Chondrocyte (in vitro differentiated cells): ENCODE measurements around the gene PIK3AP1. TPM values are rescaled to one million over a fixed set of nuclear protein-coding genes. Genes with fewer than 3 reads are reported as not detected.

Source experiments
- DNase-seq: peaks from one replicate; pipeline ENCODE4 v3.0.0; 2021; ENCODE audit warnings: mixed read lengths, low spot score
- H3K27ac Mint-ChIP-seq: one replicate; pipeline ENCODE4 v1.8.0; 2021; ENCODE audit warnings: mild to moderate bottlenecking, moderate library complexity, mixed read lengths; ENCODE audit not compliant: unreplicated experiment
- H3K27me3 Mint-ChIP-seq: 2 replicates; pipeline ENCODE4 v1.8.0; 2021; ENCODE audit warnings: low read depth, mixed read lengths
- H3K36me3 Mint-ChIP-seq: 2 replicates; pipeline ENCODE4 v1.8.0; 2021; ENCODE audit warnings: low read depth, mixed read lengths
- H3K4me1 Mint-ChIP-seq: 2 replicates; pipeline ENCODE4 v1.8.0; 2021; ENCODE audit warnings: low read depth, mild to moderate bottlenecking, mixed read lengths
- H3K4me3 Mint-ChIP-seq: one replicate; pipeline ENCODE4 v1.8.0; 2021; ENCODE audit warnings: mild to moderate bottlenecking, moderate library complexity, mixed read lengths; ENCODE audit not compliant: unreplicated experiment
- H3K9me3 Mint-ChIP-seq: 2 replicates; pipeline ENCODE4 v1.8.0; 2021; ENCODE audit warnings: low read depth, mixed read lengths
- long read RNA-seq: library from polyadenylated mRNA; stranded (forward); transcript quantifications from one replicate; pipeline ENCODE4 v2.0.0, GENCODE V29; 2021
- total RNA-seq: library from RNA; stranded (reverse); gene quantifications from 3 replicates; pipeline ENCODE4 v1.2.1, GENCODE V29; 2021
- TF ChIP-seq, protein P1 (sequence below): fragments of 200-600 bp; sonication (generic); IDR thresholded peaks from 2 replicates; pipeline ENCODE4 v1.5.0; 2021; ENCODE audit warnings: antibody characterized with exemption, mild to moderate bottlenecking, moderate library complexity

The PIK3AP1 gene, protein sequence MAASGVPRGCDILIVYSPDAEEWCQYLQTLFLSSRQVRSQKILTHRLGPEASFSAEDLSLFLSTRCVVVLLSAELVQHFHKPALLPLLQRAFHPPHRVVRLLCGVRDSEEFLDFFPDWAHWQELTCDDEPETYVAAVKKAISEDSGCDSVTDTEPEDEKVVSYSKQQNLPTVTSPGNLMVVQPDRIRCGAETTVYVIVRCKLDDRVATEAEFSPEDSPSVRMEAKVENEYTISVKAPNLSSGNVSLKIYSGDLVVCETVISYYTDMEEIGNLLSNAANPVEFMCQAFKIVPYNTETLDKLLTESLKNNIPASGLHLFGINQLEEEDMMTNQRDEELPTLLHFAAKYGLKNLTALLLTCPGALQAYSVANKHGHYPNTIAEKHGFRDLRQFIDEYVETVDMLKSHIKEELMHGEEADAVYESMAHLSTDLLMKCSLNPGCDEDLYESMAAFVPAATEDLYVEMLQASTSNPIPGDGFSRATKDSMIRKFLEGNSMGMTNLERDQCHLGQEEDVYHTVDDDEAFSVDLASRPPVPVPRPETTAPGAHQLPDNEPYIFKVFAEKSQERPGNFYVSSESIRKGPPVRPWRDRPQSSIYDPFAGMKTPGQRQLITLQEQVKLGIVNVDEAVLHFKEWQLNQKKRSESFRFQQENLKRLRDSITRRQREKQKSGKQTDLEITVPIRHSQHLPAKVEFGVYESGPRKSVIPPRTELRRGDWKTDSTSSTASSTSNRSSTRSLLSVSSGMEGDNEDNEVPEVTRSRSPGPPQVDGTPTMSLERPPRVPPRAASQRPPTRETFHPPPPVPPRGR
- total RNA-seq = 9.7 to 12.4 TPM (median 9.9 TPM) in 3 replicates
- long read RNA-seq, full-length matches to known transcripts = 17 of 27 reads
- long read RNA-seq, partial matches to known transcripts = 2 of 27 reads
- long read RNA-seq, other reads (novel, unspliced or antisense) = 8 of 27 reads

DNA sequence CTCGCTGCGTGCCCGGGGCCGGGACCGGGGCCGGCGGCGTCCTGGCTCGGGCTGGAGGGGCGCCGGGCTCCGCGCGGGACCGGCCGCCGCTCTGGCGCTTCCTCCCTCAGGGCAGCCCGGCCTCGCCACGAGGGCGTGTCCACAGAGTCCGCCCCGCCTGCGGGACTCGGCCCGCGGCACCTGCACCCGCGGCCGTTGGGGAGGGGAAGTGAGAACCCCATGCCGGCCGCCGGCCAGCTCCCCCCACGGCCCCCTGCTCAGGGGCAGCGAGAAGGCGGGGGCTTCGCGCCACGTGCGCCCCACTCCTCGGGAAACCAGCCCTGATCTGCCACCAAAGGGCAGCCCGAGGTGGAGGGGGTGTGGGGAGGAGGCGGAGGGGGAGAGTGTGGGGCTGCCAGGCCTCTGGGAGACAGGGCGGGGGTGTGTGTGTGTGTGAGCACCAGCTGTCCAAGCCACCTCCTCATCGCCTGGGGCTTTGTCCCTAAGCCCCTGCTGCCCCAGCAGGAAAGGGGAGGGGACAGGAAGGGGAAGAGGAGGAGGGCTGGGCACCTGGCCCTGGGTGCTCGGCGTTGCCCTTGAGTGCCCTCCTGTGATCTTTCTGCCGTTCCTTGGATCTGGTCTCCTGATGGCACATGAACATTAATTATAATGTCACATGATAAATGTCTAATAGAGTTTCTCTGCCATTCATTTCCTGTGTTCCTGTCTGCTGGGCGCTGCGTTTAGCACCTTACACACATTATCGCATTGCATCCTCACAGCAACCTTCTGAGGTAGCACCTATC, at the start of gene PIK3AP1:
Gene PIK3AP1 (minus strand): TSS at position 93 of the 785 bp plus-strand sequence. CDS start 120 bp downstream, outside the sequence.
- Mint-ChIP-seq H3K36me3 (peaks cover 2% of the 10 kb centered on the region), H3K9me3 (no peaks in the 10 kb centered on the region), H3K4me1 (peaks cover 12% of the 10 kb centered on the region), H3K27ac (no peak within 1 kb of the TSS), H3K27me3 (peaks cover 6% of the 10 kb centered on the region), H3K4me3 (peak within 1 kb of the TSS; percentile 86)
- DNase-seq = no peak
- TF ChIP-seq, protein P1, sequence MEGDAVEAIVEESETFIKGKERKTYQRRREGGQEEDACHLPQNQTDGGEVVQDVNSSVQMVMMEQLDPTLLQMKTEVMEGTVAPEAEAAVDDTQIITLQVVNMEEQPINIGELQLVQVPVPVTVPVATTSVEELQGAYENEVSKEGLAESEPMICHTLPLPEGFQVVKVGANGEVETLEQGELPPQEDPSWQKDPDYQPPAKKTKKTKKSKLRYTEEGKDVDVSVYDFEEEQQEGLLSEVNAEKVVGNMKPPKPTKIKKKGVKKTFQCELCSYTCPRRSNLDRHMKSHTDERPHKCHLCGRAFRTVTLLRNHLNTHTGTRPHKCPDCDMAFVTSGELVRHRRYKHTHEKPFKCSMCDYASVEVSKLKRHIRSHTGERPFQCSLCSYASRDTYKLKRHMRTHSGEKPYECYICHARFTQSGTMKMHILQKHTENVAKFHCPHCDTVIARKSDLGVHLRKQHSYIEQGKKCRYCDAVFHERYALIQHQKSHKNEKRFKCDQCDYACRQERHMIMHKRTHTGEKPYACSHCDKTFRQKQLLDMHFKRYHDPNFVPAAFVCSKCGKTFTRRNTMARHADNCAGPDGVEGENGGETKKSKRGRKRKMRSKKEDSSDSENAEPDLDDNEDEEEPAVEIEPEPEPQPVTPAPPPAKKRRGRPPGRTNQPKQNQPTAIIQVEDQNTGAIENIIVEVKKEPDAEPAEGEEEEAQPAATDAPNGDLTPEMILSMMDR = no peak

DNA sequence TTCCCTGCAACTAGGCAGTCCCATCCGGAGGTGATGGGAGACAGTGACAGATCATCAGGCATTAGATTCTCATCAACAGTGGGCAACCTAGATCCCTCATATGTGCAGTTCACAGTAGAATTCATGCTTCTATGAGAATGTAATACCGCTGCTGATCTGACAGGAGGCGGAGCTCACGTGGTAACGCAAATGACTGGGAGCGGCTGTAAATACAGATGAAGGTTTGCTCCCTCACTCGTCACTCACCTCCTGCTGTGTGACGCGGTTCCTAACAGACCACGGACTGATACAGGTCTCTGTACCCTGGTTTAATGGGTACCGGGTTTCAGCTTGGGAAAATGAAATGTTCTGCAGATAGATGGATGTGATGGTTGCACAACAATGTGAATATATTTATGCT, 47.8 kb upstream of the PIK3AP1 start:
- peaks cover 10% of the 10 kb centered on the region for H3K9me3 Mint-ChIP-seq
- no peaks in the 10 kb centered on the region for H3K4me1 Mint-ChIP-seq
- H3K27me3 Mint-ChIP-seq = peaks cover 2% of the 10 kb centered on the region
- H3K27ac Mint-ChIP-seq = no peak overlapping the region
- H3K36me3 Mint-ChIP-seq = no peaks in the 10 kb centered on the region
- TF ChIP-seq, protein P1 = no peak
- no peak overlapping the region for H3K4me3 Mint-ChIP-seq
- no peak for DNase-seq

DNA sequence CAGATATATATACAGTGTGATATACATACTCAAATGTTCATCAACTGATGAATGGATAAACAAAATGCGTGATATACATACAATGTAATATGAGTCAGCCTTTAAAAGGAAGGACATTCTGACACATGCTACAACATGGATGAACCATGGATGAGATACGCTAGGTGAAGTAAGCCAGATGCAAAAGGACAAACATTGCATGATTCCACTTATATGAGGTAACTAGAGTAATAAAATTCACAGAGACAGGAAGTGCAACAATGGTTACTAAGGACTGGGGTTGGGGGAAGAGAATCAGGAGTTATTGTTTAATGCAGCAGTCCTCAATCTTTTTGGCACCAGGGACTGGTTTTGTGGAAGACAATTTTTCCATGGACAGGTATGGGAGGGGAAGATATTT, 47.3 kb upstream of the PIK3AP1 start:
- H3K4me3 Mint-ChIP-seq = no peak overlapping the region
- H3K9me3 Mint-ChIP-seq = peaks cover 9% of the 10 kb centered on the region
- no peak overlapping the region for H3K27ac Mint-ChIP-seq
- no peaks in the 10 kb centered on the region for H3K4me1 Mint-ChIP-seq
- H3K27me3 Mint-ChIP-seq = peaks cover 2% of the 10 kb centered on the region
- TF ChIP-seq, protein P1 = no peak
- no peaks in the 10 kb centered on the region for H3K36me3 Mint-ChIP-seq
- no peak for DNase-seq

DNA sequence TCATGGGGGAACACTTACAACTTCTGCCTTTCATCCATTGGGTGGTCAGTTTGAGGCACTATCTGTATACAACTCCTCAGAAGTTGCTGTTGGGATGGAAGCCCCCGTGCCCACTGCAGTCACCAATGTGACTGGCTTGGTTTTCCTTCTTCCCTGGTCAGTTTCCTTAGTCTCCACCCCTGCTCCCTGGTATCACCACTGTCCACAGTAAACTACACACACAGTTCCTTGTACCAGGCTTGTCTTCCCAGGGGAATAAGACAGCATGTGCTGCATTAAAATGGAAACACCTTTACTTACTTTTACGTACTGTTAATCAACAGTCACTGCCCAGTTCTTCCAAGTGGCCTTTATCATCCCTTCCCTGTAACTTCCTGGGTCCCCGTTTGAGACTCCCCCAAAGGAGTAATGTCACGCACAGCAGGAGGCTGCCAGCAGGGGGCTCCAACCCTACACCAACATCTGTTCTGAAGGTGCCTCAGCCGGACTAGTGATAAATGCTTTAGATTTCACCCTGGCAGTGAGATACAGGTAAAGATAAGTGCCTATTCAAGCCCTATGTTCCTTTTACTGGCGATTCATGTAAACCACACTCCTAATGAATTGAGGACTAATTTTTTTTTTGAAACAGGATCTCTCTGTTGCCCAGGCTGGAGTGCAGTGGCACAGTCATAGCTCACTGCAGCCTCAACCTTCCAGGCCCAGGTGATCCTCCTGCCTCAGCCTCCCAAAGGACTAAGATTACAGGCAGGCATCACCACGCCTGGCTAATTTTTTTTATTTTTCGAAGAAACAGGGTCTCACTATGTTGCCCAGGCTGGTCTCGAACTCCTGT, 45.3 kb upstream of the PIK3AP1 start:
- DNase-seq = no peak
- Mint-ChIP-seq H3K4me1 (peaks cover 3% of the 10 kb centered on the region), H3K27ac (no peak overlapping the region), H3K4me3 (no peak overlapping the region), H3K36me3 (no peaks in the 10 kb centered on the region), H3K9me3 (no peaks in the 10 kb centered on the region), H3K27me3 (peaks cover 5% of the 10 kb centered on the region)
- TF ChIP-seq, protein P1 = peak; percentile 84
